GM19043 (cell line): ENCODE measurements around the gene ZGPAT.

Source experiments
- ATAC-seq: cut with Tn5 transposase; IDR thresholded peaks from one replicate; pipeline ENCODE4 v1.9.1; 2021; ENCODE audit warnings: low read depth; ENCODE audit not compliant: unreplicated experiment

The ZGPAT gene

DNA sequence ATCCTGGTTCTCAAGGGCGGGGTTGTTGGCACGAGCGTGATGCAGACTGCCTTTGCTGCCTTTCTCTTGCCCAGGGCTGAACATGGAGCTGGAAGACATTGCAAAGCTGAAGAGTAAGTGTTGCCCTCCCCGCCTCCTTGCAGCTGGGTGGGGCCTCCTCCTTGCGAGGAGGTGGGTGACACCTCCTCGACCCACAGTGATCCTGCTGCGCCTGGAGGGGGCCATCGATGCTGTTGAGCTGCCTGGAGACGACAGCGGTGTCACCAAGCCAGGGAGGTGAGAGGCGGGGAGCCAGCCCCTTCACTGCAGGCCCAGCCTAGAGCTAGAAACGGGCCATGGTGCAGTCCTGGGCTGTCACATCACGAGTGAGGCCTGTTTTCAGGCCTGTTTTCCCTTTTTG is 29.8 kb upstream of the ZGPAT start:
- ATAC-seq, result no peak

DNA sequence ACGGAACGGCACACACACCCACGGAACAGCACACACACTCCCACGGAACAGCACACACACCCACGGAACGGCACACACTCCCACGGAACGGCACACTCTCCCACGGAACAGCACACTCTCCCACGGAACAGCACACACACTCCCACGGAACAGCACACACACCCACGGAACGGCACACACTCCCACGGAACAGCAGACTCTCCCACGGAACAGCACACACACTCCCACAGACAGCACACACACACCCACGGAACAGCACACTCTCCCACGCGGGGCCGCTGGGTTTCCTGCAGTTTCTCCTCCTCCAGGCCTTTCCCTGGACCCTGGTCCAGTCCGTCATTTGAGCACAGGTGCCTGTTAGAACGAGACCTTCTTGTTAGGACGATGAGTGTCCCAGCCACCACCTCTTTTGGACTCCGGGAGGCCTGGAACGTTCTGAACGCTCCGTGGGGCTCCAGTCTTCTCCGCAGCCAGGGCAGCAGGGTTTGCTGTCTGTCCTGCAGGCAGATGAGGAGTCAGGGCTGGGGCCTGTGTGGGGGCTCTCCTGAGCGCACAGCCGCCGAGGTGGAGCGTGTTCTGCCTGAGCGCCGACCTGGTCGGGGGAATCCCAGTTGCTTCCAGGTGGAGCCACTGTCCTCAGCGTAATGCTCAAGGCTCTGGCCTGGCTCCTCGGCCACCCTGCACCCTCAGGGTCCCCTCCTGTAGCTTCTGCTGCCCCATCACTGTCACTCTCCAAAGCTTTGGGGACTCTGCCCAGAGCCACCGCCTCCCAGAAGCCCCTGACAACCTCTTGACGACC is 29.0 kb upstream of the ZGPAT start:
- ATAC-seq, result no peak

GRCh38 chr20:63679799-63680305 is 28.0 kb upstream of the ZGPAT start:
- no peak for ATAC-seq

DNA sequence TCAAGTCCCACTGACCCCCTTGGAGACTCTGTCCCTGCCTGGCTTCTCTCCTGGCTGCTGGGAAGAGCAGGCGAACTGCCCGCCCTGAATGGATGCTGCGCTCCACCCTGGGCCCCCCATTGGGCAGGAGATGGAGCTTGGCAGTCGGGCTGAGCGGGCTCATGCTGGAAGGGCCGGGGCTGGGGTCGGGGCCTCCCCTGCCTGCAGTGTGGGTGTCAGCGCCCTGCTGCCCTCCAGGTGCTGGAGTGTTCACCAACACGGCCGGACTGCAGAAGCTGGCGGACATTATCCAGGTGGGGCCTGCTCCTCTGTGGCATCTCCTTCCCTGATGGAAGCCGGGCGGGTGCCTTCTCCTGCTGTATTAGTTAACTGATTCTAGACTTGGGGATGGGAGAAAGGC is 27.4 kb upstream of the ZGPAT start:
- ATAC-seq, result no peak

DNA sequence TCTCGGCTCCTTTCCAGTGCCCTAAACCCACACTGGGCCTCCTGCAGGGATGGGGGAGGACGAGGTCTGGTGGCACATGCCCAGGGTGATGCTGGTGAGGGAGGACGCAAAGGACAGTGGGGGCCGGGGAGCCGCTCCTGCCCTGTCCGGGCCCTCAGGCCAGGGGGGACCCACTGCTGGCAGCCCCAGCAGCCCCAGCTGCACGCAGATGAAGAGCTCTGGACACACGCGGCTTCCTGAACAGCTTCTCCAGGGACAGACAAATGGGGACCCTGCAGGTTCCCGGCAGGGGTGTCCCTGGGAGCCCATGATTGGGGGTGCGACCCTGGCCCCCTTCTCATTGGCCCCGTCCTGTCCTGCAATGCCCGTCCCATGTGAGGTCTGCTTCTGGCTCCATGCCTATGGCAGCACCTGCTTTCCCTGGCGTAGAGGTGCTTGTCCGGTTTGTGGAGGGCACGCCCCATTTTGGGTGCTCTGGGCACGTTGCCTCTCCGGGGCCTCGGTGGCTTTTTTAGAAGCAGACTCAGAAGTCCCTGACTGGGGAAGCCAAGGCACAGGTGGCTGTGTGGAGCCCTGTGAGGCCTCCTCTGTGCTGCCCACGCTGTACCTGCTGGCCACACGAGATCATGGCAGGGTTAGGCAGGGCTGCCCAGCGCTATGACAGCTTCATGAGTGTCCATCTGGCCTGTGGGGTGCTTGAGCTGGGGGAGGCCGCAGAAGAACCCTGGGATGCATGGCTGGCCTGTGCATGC is 26.8 kb upstream of the ZGPAT start:
- no peak for ATAC-seq

GRCh38 chr20:63681609-63682142 is 26.2 kb upstream of the ZGPAT start:
- no peak for ATAC-seq

DNA sequence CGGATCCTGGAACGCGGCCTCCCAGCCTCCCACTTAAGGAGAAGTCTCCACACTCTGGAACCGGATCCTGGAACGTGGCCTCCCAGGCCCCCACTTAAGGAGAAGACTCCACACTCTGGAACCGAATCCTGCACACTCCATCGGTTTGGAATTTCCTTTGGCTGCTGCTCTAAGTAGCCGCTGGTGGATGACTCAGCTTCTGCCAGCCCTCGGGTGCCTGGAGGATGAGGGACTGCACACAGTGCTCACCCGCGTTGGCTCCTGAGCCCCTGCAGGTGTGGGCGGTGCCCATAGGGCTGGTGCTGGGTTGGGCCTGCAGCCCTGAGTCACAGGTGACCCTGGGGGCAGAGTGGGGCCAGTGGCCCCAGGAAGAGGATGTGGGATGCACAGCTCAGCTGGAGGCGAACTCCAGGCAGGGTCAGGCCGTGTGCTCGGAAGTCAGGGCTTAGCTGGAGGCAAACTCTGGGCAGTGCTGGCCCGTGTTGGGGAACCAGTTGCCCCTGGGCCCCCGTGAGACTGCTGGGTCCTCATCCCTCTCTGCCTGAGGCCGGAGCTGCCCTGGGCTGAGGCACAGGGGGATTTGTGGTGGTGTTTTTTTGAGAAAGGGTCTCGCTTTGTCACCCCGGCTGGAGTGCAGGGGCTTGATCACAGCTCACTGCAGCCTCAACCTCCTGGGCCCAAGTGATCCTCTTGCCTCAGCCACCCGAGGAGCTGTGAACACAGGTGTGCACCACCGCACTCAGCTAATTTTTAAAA is 25.3 kb upstream of the ZGPAT start:
- ATAC-seq, result no peak

DNA sequence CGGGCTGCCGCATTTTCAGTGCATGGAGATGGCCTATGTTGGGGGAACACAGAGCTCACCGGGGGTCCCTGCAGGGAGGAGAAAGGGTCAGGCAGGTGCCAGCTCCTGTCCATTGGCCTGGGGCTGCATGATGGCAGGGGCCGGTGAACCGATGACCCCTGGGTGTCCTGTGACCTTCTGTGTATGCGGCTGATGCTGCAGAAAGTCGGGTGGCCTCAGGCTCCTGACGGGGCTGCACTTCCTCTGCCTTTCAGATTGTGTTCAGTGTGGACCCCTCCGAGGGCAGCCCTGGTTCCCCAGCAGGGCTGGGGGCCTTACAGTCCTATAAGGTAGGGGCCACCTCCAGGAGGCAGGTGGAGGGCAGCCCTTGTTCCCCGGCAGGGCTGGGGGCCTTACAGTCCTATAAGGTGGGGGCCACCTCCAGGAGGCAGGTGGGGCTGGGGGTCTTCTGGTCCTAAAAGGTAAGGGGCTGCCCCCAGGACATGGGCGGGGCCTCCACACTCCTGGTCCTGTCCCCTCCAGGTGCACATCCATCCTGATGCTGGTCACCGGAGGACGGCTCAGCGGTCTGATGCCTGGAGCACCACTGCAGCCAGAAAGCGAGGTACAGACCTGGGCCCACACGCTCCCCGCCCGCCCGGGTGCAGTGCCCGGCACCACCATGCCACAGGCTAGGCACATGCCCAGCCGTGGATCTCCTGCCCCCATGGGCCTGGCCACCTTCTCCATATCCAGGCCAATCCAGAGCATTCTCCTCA is 22.4 kb upstream of the ZGPAT start:
- no peak for ATAC-seq

- no peak for ATAC-seq
Observed at GRCh38 chr20:63686094-63686491, 21.7 kb upstream of the ZGPAT start.

DNA sequence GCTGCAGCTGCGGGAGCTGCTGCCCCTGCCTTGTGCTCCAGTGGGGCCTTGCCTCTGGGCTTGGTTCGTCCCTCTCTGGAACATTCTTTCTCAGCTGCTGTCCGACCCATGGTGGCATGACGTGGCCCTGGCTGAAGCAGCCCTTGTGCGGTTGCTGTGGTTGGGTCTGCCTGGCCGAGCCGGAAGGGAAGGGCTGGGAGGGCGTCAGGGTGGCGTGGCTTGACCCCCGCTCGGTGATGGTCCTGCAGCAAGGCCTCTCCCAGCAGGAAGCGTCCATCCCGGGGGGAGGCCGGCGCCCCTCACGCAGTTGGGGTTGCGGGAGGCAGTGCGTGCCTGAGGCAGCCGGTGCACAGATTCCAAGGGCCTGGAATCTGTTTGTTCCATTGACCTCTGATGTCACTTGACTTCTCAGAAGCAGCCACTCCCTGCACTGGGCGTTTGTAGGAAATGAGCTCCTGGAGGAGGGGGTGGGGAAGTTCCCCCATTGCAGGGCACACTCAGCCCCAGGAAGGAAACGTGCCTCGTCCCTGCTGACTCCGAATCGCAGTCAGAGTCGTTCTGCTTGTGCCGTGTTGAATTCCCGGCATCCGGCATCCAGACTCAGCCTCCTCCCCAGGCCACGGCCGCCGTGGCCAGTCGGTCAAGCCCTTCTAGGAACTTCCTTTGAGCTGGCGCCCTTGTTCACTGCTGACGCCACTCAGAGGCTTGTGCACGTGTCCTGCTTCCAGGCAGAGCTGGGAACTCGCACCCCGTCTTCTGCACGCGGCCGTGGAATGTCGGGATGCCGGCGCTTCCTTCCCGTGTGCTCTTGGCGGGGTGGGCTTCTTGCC is 21.1 kb upstream of the ZGPAT start:
- ATAC-seq, result no peak

DNA sequence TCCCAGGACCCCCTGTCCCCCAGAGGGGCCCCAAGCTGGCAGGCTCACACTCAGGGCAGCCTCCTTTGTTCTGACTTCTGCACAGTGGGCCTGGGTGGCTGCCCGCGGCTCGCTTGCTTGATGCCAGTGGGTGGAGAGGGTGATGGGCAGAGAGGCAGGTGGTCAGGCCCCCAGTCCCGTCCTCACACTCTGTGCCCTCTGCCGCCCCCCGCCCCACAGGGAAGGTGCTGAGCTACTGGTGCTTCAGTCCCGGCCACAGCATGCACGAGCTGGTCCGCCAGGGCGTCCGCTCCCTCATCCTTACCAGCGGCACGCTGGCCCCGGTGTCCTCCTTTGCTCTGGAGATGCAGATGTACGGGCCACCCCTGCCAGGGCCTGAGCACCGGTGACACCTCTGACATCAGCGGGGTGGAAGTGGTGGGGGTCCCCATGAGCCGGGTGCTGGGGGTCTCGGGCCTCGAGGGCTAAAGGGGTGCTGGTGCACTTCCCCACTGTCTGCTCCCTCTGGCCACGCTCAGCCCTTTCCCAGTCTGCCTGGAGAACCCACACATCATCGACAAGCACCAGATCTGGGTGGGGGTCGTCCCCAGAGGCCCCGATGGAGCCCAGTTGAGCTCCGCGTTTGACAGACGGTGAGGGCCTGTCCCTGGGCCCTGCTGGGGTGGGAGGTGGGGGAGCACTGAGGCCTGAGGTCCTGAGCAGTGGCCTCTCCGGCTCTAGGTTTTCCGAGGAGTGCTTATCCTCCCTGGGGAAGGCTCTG is 20.2 kb upstream of the ZGPAT start:
- ATAC-seq, result no peak

GRCh38 chr20:63688228-63689045 is 19.4 kb upstream of the ZGPAT start:
- no peak for ATAC-seq

DNA sequence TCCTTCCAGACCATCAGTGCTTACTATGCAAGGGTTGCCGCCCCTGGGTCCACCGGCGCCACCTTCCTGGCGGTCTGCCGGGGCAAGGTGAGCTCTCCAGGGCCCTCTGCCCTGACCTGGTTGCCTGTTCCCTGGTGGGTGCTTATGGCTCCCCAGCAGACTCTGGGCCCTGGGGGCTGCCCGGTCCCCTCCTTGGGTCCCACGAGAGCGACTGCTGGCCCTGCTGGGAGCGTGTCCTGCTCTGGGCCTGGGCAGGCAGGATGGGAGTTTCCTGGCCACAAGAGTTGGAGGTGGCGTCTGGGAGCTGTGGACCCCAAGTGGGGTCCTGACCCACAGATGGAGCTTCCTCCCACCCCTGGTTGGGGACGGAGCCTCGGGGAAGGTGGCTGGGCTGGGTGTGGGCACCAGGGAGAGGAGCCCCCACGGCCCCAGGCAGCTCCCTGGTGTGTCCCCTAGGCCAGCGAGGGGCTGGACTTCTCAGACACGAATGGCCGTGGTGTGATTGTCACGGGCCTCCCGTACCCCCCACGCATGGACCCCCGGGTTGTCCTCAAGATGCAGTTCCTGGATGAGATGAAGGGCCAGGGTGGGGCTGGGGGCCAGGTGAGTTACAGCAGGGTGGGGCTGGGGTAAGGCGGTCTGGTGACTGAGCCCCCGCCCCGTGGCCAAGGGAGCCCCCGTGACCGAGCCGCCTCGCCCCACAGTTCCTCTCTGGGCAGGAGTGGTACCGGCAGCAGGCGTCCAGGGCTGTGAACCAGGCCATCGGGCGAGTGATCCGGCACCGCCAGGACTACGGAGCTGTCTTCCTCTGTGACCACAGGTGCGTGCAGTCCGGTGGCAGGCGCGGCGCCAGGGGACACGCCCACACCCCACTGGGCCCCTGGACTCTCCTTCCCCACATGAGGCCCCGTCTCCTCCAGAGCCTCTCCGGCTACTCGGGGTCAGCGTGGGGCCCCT is 18.5 kb upstream of the ZGPAT start:
- ATAC-seq, result no peak

DNA sequence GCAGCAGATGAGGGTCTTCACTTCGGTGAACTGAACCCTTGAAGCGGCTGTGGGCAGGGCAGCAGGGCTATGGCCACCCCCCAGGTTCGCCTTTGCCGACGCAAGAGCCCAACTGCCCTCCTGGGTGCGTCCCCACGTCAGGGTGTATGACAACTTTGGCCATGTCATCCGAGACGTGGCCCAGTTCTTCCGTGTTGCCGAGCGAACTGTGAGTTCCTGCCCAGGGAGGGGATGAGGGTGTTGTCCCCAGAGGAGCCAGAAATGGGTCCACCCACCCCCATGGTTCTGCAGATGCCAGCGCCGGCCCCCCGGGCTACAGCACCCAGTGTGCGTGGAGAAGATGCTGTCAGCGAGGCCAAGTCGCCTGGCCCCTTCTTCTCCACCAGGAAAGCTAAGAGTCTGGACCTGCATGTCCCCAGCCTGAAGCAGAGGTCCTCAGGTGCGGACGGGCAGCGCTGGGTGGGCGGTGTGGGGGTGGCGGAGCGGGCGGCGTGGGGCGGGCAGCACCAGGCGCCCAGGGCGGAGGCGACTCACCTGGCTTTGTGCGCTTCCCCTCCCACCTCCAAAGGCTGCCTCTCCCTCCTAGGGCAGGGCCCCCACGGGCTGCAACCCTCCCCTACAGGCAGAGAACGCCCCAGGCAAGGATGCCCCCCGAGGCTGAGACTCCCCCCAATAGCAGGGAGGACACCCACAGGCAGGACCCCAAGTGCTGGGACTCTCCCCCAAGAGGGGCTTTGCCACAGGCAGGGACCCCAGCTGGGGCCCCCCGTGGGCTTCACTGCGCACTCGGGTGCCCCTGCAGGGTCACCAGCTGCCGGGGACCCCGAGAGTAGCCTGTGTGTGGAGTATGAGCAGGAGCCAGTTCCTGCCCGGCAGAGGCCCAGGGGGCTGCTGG is 17.6 kb upstream of the ZGPAT start:
- ATAC-seq, result no peak

DNA sequence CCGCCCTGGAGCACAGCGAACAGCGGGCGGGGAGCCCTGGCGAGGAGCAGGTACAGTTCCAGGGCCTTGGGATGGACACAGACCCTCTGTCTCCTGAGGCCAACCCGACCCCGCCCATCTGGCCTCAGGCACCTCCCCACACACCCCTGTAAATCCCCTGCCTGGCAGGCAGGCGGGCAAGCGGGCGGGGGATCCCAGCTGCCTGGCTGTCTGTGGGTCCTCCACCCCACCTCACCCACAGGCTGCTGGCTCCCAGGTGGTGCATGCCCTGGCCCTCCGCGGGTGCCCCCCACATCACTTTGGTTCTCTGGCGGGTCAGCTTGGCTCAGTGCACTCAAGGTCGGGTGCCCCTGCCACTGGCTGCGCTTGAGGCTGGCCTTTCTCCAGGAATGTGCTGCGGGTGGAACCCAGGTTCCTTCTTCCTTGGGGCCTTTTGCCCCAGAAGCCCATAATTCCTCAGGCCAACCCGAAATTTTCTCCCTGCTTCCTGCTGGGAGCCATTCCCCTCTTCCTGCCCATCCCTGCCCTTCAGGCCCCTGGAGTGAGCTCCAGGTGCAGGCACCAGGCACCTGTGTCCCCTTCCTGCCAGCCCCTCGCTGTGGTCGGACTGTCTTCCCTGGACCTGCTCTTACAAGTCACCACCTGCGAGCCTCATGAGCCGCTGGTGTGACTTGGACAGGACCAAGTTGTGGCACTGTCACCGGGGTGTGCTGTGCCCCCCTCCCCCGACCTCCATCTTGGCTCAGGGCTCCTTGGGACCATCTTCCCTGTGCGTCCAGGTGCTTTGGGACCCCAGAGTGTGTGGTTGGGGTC is 16.7 kb upstream of the ZGPAT start:
- no peak for ATAC-seq
